ENCODE measurements around the gene LAMB1.

LAMB1 gene

DNA sequence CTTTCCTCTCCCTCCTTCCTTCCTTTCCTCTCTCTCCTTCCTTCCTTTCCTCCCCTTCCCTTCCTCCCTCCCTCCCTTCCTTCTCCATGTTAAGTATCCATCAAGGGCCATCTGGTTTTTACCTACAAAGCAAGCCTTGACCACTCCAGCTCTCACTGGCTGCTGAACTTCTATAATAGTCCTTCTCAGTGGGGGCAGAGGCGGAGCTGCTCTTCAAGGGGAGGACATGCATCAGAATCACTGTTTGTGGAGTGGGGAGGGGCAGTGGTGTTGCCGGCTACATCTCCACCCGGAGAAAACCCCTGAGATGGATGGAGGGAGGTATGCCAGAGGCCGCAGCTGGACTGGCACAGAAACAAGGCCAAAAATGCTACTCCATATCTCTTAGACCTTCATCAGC, 25.9 kb downstream of the LAMB1 start:
- TF ChIP-seq POU2F2 (IDR thresholded peaks at IDR 0.05; ENCODE audit: low read depth, low read length) = no peak
- TF ChIP-seq PAX5 (IDR thresholded peaks at IDR 0.05; ENCODE audit: insufficient read depth, low read length, severe bottlenecking) = no peak
- no peak for TF ChIP-seq POLR2A (IDR thresholded peaks at IDR 0.05; ENCODE audit: low read depth, low read length)
- TF ChIP-seq TAF1 (IDR thresholded peaks at IDR 0.05; ENCODE audit: low read depth, low read length) = no peak
- DNase-seq (ENCODE audit: insufficient read length, low spot score) (no peak), FAIRE-seq (no peak)

DNA sequence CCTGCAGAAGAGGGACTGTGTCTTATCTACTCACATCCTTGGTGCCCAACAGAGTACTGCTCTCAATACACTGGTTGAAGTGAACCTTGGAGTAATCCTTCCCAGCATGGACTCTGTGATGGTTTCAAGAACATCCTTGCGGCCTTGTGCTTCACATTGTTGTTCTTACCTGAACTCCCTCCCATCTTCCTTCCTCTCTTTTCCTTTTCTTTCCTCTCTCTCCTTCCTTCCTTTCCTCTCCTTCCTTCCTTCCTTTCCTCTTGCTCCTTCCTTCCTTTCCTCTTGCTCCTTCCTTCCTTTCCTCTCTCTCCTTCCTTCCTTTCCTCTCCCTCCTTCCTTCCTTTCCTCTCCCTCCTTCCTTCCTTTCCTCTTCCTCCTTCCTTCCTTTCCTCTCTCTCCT, 26.3 kb downstream of the LAMB1 start:
- DNase-seq (ENCODE audit: insufficient read length, low spot score) (no peak), FAIRE-seq (no peak)
- TF ChIP-seq PAX5 (IDR thresholded peaks at IDR 0.05; ENCODE audit: insufficient read depth, low read length, severe bottlenecking) (no peak), POLR2A (IDR thresholded peaks at IDR 0.05; ENCODE audit: low read depth, low read length) (no peak), POLR2AphosphoS5 (IDR thresholded peaks at IDR 0.05; ENCODE audit: low read depth, low read length) (no peak), SPI1 (IDR thresholded peaks at IDR 0.05; ENCODE audit: low read depth, low read length) (no peak), POU2F2 (IDR thresholded peaks at IDR 0.05; ENCODE audit: low read depth, low read length) (no peak), TAF1 (IDR thresholded peaks at IDR 0.05; ENCODE audit: low read depth, low read length) (no peak)

DNA sequence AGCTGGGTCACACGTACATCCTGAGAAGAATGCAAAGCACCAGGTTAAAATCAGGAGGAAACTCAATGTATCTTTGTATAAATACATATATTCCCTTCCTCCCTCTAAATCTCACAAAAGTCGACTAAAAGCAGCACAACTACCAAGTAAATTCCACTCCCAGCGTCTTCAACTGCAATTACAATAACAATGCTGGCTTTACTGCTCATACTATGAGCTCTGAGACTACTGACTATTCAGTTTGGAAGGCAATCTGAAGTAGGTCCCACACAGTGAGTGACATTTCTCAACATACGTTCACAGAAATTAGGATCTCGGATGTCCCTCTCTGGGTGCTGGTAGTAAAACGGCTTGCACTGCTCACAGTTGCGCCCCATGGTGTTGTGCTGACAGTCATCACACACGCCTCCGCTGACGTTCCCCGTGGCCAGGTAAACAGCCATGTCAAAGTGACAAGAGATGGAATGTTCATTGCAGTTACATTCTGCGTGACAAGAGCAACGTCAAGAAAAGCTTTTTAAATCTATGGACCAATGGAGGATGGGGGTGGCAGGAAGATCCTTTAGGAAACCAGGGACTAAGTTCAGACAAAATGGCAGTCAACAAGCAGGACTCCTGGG, 27.5 kb downstream of the LAMB1 start:
- DNase-seq (ENCODE audit: insufficient read length, low spot score) (no peak), FAIRE-seq (no peak)
- no peak for TF ChIP-seq TAF1 (IDR thresholded peaks at IDR 0.05; ENCODE audit: low read depth, low read length)
- no peak for TF ChIP-seq POU2F2 (IDR thresholded peaks at IDR 0.05; ENCODE audit: low read depth, low read length)
- TF ChIP-seq POLR2A (IDR thresholded peaks at IDR 0.05; ENCODE audit: low read depth, low read length) = no peak
- TF ChIP-seq POLR2AphosphoS5 (IDR thresholded peaks at IDR 0.05; ENCODE audit: low read depth, low read length) = no peak
- TF ChIP-seq SPI1 (IDR thresholded peaks at IDR 0.05; ENCODE audit: low read depth, low read length) = no peak
- TF ChIP-seq PAX5 (IDR thresholded peaks at IDR 0.05; ENCODE audit: insufficient read depth, low read length, severe bottlenecking) = no peak

DNA sequence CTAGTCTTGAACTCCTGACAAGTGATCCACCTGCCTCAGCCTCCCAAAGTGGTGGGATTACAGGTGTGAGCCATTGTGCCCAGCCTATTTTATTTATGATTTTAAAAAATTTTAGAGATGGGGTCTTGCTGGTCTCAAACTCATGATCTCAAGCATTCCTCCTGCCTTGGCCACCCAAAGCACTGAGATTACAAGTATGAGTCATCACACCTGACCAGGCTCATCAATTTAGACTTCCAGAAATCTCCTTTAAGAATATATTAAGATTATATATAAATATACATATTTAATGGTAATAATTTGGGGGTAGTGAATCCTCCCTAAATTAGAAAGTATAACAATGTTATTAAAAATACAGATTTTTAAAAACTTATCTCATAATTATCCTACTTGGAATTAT, 29.1 kb downstream of the LAMB1 start:
- no peak for TF ChIP-seq POLR2A (IDR thresholded peaks at IDR 0.05; ENCODE audit: low read depth, low read length)
- no peak for TF ChIP-seq SPI1 (IDR thresholded peaks at IDR 0.05; ENCODE audit: low read depth, low read length)
- TF ChIP-seq POU2F2 (IDR thresholded peaks at IDR 0.05; ENCODE audit: low read depth, low read length) = no peak
- TF ChIP-seq POLR2AphosphoS5 (IDR thresholded peaks at IDR 0.05; ENCODE audit: low read depth, low read length) = no peak
- no peak for TF ChIP-seq PAX5 (IDR thresholded peaks at IDR 0.05; ENCODE audit: insufficient read depth, low read length, severe bottlenecking)
- TF ChIP-seq TAF1 (IDR thresholded peaks at IDR 0.05; ENCODE audit: low read depth, low read length) = no peak
- DNase-seq (ENCODE audit: insufficient read length, low spot score) = no peak
- no peak for FAIRE-seq

DNA sequence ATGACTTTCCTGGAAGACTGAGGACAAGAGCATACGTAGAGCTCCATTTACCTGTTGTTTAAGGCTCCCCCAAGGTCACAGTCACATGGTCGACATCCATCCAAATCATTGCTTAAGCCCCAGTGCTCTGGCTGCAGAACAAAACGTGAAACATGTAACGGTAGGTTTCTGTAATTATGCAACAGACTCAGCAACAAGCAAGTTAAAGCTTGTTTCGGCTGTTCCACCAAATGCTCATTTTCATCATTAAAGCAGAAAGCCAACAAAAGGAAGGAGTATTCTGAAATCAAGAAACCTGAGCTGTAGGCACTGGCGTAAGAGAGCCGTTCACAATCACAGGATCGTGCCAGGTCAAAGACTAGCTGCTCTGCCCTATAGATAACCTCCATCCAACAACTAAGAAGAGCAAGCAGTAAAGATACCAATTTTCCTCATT, 30.0 kb downstream of the LAMB1 start:
- no peak for FAIRE-seq
- DNase-seq (ENCODE audit: insufficient read length, low spot score) = no peak
- TF ChIP-seq PAX5 (IDR thresholded peaks at IDR 0.05; ENCODE audit: insufficient read depth, low read length, severe bottlenecking) (no peak), TAF1 (IDR thresholded peaks at IDR 0.05; ENCODE audit: low read depth, low read length) (no peak), POLR2A (IDR thresholded peaks at IDR 0.05; ENCODE audit: low read depth, low read length) (no peak), POLR2AphosphoS5 (IDR thresholded peaks at IDR 0.05; ENCODE audit: low read depth, low read length) (no peak), POU2F2 (IDR thresholded peaks at IDR 0.05; ENCODE audit: low read depth, low read length) (no peak), SPI1 (IDR thresholded peaks at IDR 0.05; ENCODE audit: low read depth, low read length) (no peak)

DNA sequence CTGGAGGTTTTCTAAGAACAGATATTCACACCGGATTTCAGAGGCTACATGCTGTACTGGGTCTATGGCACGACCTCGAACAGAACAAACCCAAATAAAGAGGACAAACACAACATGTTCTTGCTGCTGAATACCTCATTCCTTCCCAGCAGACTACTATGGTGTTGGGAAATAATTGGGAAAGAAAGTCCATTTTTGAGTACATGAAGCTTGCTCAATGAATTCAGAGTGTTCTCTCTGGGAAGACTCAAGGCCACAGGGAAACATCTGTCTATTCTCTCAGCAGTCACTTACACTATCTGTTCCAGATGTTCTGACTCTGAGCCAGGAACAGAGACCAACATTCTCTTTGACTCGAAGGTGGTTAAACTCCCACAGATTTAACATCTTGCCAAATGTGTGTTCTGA, 30.9 kb downstream of the LAMB1 start:
- DNase-seq (ENCODE audit: insufficient read length, low spot score) (no peak), FAIRE-seq (no peak)

DNA sequence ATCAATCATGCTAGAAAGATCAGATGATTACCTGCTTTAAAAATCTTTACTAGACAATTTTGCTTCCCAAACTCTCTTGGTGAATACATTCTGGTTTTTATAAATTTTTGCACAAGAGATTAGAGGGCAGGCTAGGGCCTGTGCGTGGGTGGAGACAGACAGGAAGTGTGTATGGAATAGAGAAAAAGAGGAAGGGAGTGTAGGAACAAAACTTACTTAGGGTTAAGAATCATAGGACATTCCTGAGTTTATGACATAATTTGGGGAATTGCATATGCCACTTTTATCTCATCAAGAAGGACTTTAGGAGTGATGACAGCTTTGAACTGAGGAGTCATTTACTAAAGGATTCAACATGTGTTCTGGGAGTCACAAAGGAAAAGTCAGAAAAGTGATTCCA, 31.3 kb downstream of the LAMB1 start:
- FAIRE-seq (no peak), DNase-seq (ENCODE audit: insufficient read length, low spot score) (no peak)
- TF ChIP-seq PAX5 (IDR thresholded peaks at IDR 0.05; ENCODE audit: insufficient read depth, low read length, severe bottlenecking) (no peak), POLR2A (IDR thresholded peaks at IDR 0.05; ENCODE audit: low read depth, low read length) (no peak), TAF1 (IDR thresholded peaks at IDR 0.05; ENCODE audit: low read depth, low read length) (no peak), POLR2AphosphoS5 (IDR thresholded peaks at IDR 0.05; ENCODE audit: low read depth, low read length) (no peak), POU2F2 (IDR thresholded peaks at IDR 0.05; ENCODE audit: low read depth, low read length) (no peak)

More for the DNA sequence above, 30.9 kb downstream of the LAMB1 start:
- no peak for TF ChIP-seq SPI1 (IDR thresholded peaks at IDR 0.05; ENCODE audit: low read depth, low read length)
- no peak for TF ChIP-seq POU2F2 (IDR thresholded peaks at IDR 0.05; ENCODE audit: low read depth, low read length)
- TF ChIP-seq PAX5 (IDR thresholded peaks at IDR 0.05; ENCODE audit: insufficient read depth, low read length, severe bottlenecking) = no peak
- no peak for TF ChIP-seq POLR2A (IDR thresholded peaks at IDR 0.05; ENCODE audit: low read depth, low read length)
- TF ChIP-seq TAF1 (IDR thresholded peaks at IDR 0.05; ENCODE audit: low read depth, low read length) = no peak
- TF ChIP-seq POLR2AphosphoS5 (IDR thresholded peaks at IDR 0.05; ENCODE audit: low read depth, low read length) = no peak

- no peak for FAIRE-seq
- TF ChIP-seq POLR2A (IDR thresholded peaks at IDR 0.05; ENCODE audit: low read depth, low read length) = no peak
- no peak for TF ChIP-seq TAF1 (IDR thresholded peaks at IDR 0.05; ENCODE audit: low read depth, low read length)
- no peak for TF ChIP-seq POLR2AphosphoS5 (IDR thresholded peaks at IDR 0.05; ENCODE audit: low read depth, low read length)
- no peak for TF ChIP-seq PAX5 (IDR thresholded peaks at IDR 0.05; ENCODE audit: insufficient read depth, low read length, severe bottlenecking)
- no peak for TF ChIP-seq POU2F2 (IDR thresholded peaks at IDR 0.05; ENCODE audit: low read depth, low read length)
- TF ChIP-seq SPI1 (IDR thresholded peaks at IDR 0.05; ENCODE audit: low read depth, low read length) = no peak
- DNase-seq (ENCODE audit: insufficient read length, low spot score) = no peak
Observed at GRCh38 chr7:107971100-107971499, 31.9 kb downstream of the LAMB1 start.

- FAIRE-seq = no peak
- TF ChIP-seq POLR2A (IDR thresholded peaks at IDR 0.05; ENCODE audit: low read depth, low read length) (no peak), TAF1 (IDR thresholded peaks at IDR 0.05; ENCODE audit: low read depth, low read length) (no peak), SPI1 (IDR thresholded peaks at IDR 0.05; ENCODE audit: low read depth, low read length) (no peak), PAX5 (IDR thresholded peaks at IDR 0.05; ENCODE audit: insufficient read depth, low read length, severe bottlenecking) (no peak), POU2F2 (IDR thresholded peaks at IDR 0.05; ENCODE audit: low read depth, low read length) (no peak), POLR2AphosphoS5 (IDR thresholded peaks at IDR 0.05; ENCODE audit: low read depth, low read length) (no peak)
- DNase-seq (ENCODE audit: insufficient read length, low spot score) = no peak
Observed at GRCh38 chr7:107969856-107970255, 33.1 kb downstream of the LAMB1 start.

DNA sequence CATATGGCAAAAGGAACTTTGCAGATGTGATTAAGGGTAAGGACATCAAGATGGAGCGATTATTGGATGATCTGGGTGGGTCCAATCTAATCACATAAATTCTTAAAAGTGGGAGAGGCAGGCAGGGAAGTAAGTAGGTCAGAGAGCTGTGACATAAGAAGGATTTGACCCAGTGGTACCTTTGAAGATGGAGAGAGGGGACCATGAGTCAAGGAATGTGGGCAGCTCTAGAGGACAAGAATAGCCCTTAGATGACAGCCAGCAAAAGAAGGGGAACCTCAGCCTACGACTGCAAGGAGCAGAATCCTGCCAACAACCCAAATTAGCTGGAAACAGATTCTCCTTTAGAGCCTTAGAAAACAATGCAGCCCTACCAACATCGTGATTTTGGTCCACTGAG, 34.5 kb downstream of the LAMB1 start:
- DNase-seq (ENCODE audit: insufficient read length, low spot score) (no peak), FAIRE-seq (no peak)
- TF ChIP-seq TAF1 (IDR thresholded peaks at IDR 0.05; ENCODE audit: low read depth, low read length) = no peak
- no peak for TF ChIP-seq PAX5 (IDR thresholded peaks at IDR 0.05; ENCODE audit: insufficient read depth, low read length, severe bottlenecking)
- no peak for TF ChIP-seq POLR2AphosphoS5 (IDR thresholded peaks at IDR 0.05; ENCODE audit: low read depth, low read length)
